ENCODE data around the gene HOXD3.

HOXD3 gene

GRCh38 chr2:176132205-176133171, 24.6 kb upstream of the HOXD3 start:
- DNase-seq (ENCODE audit: low read depth in 2 of 2, low spot score in 1 of 2), result no peak

- DNase-seq (ENCODE audit: low read depth in 2 of 2, low spot score in 1 of 2), result no peak
These were observed 23.7 kb upstream of the HOXD3 start for GRCh38 chr2:176133389-176133788.

GRCh38 chr2:176134035-176134434, 23.1 kb upstream of the HOXD3 start:
- DNase-seq (ENCODE audit: low read depth in 2 of 2, low spot score in 1 of 2), result no peak

- DNase-seq (ENCODE audit: low read depth in 2 of 2, low spot score in 1 of 2), result no peak
These were observed 22.1 kb upstream of the HOXD3 start for GRCh38 chr2:176135035-176135440.

- DNase-seq (ENCODE audit: low read depth in 2 of 2, low spot score in 1 of 2), result no peak
These were observed 20.5 kb upstream of the HOXD3 start for GRCh38 chr2:176136374-176137251.

- DNase-seq (ENCODE audit: low read depth in 2 of 2, low spot score in 1 of 2), result no peak
These were observed 19.9 kb upstream of the HOXD3 start for GRCh38 chr2:176137252-176137580.

GRCh38 chr2:176137906-176138305, 19.2 kb upstream of the HOXD3 start:
- no peak for DNase-seq (ENCODE audit: low read depth in 2 of 2, low spot score in 1 of 2)

- no peak for DNase-seq (ENCODE audit: low read depth in 2 of 2, low spot score in 1 of 2)
These were observed 18.6 kb upstream of the HOXD3 start for GRCh38 chr2:176138526-176138922.

- no peak for DNase-seq (ENCODE audit: low read depth in 2 of 2, low spot score in 1 of 2)
These were observed 18.0 kb upstream of the HOXD3 start for GRCh38 chr2:176138923-176139660.

- DNase-seq (ENCODE audit: low read depth in 2 of 2, low spot score in 1 of 2), result no peak
These were observed 17.2 kb upstream of the HOXD3 start for GRCh38 chr2:176139661-176140512.

GRCh38 chr2:176140513-176141317, 16.4 kb upstream of the HOXD3 start:
- peak in 1 of 2 donors; percentile 16 for DNase-seq (ENCODE audit: low read depth in 2 of 2, low spot score in 1 of 2)

- DNase-seq (ENCODE audit: low read depth in 2 of 2, low spot score in 1 of 2), result no peak
These were observed 14.8 kb upstream of the HOXD3 start for GRCh38 chr2:176142281-176142680.

- no peak for DNase-seq (ENCODE audit: low read depth in 2 of 2, low spot score in 1 of 2)
These were observed 11.8 kb upstream of the HOXD3 start for GRCh38 chr2:176145085-176145969.

- DNase-seq (ENCODE audit: low read depth in 2 of 2, low spot score in 1 of 2), result no peak
These were observed 11.0 kb upstream of the HOXD3 start for GRCh38 chr2:176146101-176146500.

GRCh38 chr2:176146645-176147044, 10.5 kb upstream of the HOXD3 start:
- no peak for DNase-seq (ENCODE audit: low read depth in 2 of 2, low spot score in 1 of 2)

- DNase-seq (ENCODE audit: low read depth in 2 of 2, low spot score in 1 of 2), result no peak
These were observed 9.8 kb upstream of the HOXD3 start for GRCh38 chr2:176147210-176147799.

- DNase-seq (ENCODE audit: low read depth in 2 of 2, low spot score in 1 of 2), result no peak
These were observed 9.2 kb upstream of the HOXD3 start for GRCh38 chr2:176147800-176148496.

All from stimulated activated CD8-positive, alpha-beta memory T cell treated with anti-CD3 and anti-CD28 coated beads, Interleukin-4, amount 100 ng/mL, for 4 hours (primary cell).